Upper lobe of left lung (tissue), 4 donors: Measurements from ENCODE around the gene GINS2.

ENCODE experiments used
- EP300 ChIP-seq, 4 donors: sonication (generic); formaldehyde crosslinking; IDR thresholded peaks; one replicate each; pipeline ENCODE4 v1.5.1; 2017; ENCODE audit warnings: antibody characterized with exemption in 4 of 4, control low read depth in 2 of 4
- POLR2A ChIP-seq, 4 donors: fragments of 450-650 bp; IDR thresholded peaks; one replicate each; pipeline ENCODE4 v1.5.1; 2016 to 2017; ENCODE audit warnings: antibody characterized with exemption in 4 of 4, mild to moderate bottlenecking in 2 of 4
- TF ChIP-seq, protein P1 (sequence below), 6 experiments: fragments of 450-650 bp in 4 of 6; fragments of 200-600 bp in 2 of 6; sonication (generic) in 2 of 6; IDR thresholded peaks; one replicate each; pipeline ENCODE4 v1.5.1; 2016 to 2019; ENCODE audit warnings: antibody characterized with exemption in 6 of 6

DNA sequence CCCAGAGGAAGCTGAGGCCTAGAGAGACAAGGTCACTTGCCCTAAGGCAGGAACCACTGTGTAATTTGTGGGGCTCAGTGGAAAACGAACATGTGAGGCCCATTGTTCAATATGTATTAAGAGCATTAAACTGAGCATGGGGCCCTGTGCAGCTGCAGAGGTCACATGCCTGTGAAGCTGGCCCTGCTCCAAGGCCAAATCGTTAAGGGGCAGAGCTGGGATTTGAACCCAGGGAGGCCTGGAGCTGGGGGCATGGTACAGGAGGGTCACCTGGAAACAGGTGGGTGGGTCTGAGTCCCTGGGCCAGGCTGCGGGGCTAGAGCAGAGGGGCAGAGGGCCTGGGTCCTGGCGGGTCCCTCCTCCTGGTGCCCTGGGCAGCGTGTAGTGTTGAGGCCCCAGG lies 42.4 kb upstream of the GINS2 start:
- TF ChIP-seq, protein P1, sequence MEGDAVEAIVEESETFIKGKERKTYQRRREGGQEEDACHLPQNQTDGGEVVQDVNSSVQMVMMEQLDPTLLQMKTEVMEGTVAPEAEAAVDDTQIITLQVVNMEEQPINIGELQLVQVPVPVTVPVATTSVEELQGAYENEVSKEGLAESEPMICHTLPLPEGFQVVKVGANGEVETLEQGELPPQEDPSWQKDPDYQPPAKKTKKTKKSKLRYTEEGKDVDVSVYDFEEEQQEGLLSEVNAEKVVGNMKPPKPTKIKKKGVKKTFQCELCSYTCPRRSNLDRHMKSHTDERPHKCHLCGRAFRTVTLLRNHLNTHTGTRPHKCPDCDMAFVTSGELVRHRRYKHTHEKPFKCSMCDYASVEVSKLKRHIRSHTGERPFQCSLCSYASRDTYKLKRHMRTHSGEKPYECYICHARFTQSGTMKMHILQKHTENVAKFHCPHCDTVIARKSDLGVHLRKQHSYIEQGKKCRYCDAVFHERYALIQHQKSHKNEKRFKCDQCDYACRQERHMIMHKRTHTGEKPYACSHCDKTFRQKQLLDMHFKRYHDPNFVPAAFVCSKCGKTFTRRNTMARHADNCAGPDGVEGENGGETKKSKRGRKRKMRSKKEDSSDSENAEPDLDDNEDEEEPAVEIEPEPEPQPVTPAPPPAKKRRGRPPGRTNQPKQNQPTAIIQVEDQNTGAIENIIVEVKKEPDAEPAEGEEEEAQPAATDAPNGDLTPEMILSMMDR (IDR thresholded peaks at IDR 0.05), result no peak
- TF ChIP-seq POLR2A (IDR thresholded peaks at IDR 0.05) (no peak), EP300 (IDR thresholded peaks at IDR 0.05) (no peak)
